DOHH2 (cell line): ENCODE measurements around the gene NINJ2.

Experiments used
- H3F3A ChIP-seq: fragments of 200-600 bp; sonication (generic), shearing (Covaris generic); 2 replicates; pipeline ENCODE4 v1.6.0; 2016; ENCODE audit warnings: antibody characterized with exemption, mild to moderate bottlenecking; ENCODE audit not compliant: control insufficient read depth, insufficient read depth
- H3K27ac ChIP-seq: fragments of 200-600 bp; sonication (generic); 2 replicates; pipeline ENCODE4 v1.5.1; 2014; ENCODE audit warnings: low read depth, mild to moderate bottlenecking, low read length, moderate library complexity
- H3K27me3 ChIP-seq: fragments of 200-600 bp; sonication (generic); 2 replicates; pipeline ENCODE4 v1.6.1; 2014; ENCODE audit warnings: mild to moderate bottlenecking, low read length, mixed read lengths; ENCODE audit not compliant: control insufficient read depth
- H3K36me3 ChIP-seq: fragments of 200-600 bp; sonication (generic); 2 replicates; pipeline ENCODE4 v1.6.1; 2014; ENCODE audit warnings: mild to moderate bottlenecking, low read length, moderate library complexity, mixed read lengths; ENCODE audit not compliant: control insufficient read depth
- H3K4me1 ChIP-seq: fragments of 200-600 bp; sonication (generic); 2 replicates; pipeline ENCODE4 v1.6.1; 2014; ENCODE audit warnings: mild to moderate bottlenecking, low read length, mixed read lengths; ENCODE audit not compliant: control insufficient read depth
- H3K4me2 ChIP-seq: fragments of 200-600 bp; sonication (generic); 2 replicates; pipeline ENCODE4 v1.6.0; 2014; ENCODE audit warnings: mild to moderate bottlenecking, low read length, moderate library complexity
- H3K4me3 ChIP-seq: fragments of 200-600 bp; sonication (generic); 2 replicates; pipeline ENCODE4 v1.5.1; 2014; ENCODE audit warnings: mild to moderate bottlenecking, low read length, mixed read lengths
- H3K79me2 ChIP-seq: fragments of 200-600 bp; sonication (generic); 2 replicates; pipeline ENCODE4 v1.6.1; 2014; ENCODE audit warnings: mild to moderate bottlenecking, low read length, mixed read lengths; ENCODE audit not compliant: control insufficient read depth
- H3K9me2 ChIP-seq: fragments of 200-600 bp; sonication (generic); replicated peaks from 2 replicates; pipeline ENCODE4 v1.6.1; 2014; ENCODE audit warnings: mild to moderate bottlenecking, low read length, mixed read lengths; ENCODE audit not compliant: control insufficient read depth
- H3K9me3 ChIP-seq: fragments of 200-600 bp; sonication (generic); 2 replicates; pipeline ENCODE4 v1.6.1; 2014; ENCODE audit warnings: antibody characterized with exemption, low read length, mixed read lengths; ENCODE audit not compliant: control insufficient read depth, insufficient read depth
- H4K20me1 ChIP-seq: fragments of 200-600 bp; sonication (generic); 2 replicates; pipeline ENCODE4 v1.6.0; 2014; ENCODE audit warnings: low read depth, mild to moderate bottlenecking, antibody characterized with exemption, low read length, moderate library complexity; ENCODE audit not compliant: control insufficient read depth, insufficient read depth
- EZH2phosphoT487 ChIP-seq: fragments of 200-600 bp; sonication (generic); IDR thresholded peaks from 2 replicates; pipeline ENCODE4 v1.6.1; 2017; ENCODE audit warnings: borderline replicate concordance, mild to moderate bottlenecking, antibody characterized with exemption, low read length, moderate library complexity, mixed read lengths
- TF ChIP-seq, protein P1 (sequence below): fragments of 200-600 bp; sonication (generic); IDR thresholded peaks from one replicate; pipeline ENCODE4 v1.5.1; 2014; ENCODE audit warnings: antibody characterized with exemption, mild to moderate bottlenecking, low read depth, low read length; ENCODE audit not compliant: poor library complexity, severe bottlenecking

The NINJ2 gene

DNA sequence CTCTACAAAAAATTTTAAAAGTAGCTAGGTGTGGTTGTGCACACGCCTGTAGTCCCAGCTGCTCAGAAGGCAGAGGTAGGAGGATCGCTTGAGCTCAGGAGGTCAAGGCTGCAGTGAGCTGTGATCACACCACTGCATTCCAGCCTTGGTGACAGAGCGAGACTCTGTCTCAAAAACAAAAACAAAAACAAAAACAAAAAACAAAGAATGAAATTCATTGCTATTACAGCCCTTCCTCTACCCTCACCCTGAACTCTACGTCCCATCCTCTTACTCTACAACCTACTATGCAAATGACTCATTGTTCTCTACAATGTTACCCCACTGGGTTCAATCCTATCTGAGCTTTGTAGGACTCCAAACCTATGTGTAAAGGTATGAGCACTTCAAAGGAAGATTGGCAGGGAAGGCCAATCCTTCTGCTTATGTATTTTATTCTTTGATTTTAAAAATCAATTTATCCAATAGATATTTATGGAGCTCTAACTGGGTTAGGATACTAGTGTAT lies 39.3 kb downstream of the NINJ2 start:
- Histone ChIP-seq H4K20me1 (no peaks in the 10 kb centered on the region), H3K9me2 (no peaks in the 10 kb centered on the region), H3K9me3 (no peaks in the 10 kb centered on the region), H3K36me3 (no peaks in the 10 kb centered on the region), H3K27ac (no peak overlapping the region), H3K27me3 (no peaks in the 10 kb centered on the region), H3K4me3 (no peak overlapping the region), H3K4me1 (peaks cover 31% of the 10 kb centered on the region), H3F3A (peaks cover 4% of the 10 kb centered on the region; the same call in 1 of the 2 replicates), H3K79me2 (no peaks in the 10 kb centered on the region), H3K4me2 (no peak overlapping the region)
- TF ChIP-seq EZH2phosphoT487, result no peak
- TF ChIP-seq, protein P1, sequence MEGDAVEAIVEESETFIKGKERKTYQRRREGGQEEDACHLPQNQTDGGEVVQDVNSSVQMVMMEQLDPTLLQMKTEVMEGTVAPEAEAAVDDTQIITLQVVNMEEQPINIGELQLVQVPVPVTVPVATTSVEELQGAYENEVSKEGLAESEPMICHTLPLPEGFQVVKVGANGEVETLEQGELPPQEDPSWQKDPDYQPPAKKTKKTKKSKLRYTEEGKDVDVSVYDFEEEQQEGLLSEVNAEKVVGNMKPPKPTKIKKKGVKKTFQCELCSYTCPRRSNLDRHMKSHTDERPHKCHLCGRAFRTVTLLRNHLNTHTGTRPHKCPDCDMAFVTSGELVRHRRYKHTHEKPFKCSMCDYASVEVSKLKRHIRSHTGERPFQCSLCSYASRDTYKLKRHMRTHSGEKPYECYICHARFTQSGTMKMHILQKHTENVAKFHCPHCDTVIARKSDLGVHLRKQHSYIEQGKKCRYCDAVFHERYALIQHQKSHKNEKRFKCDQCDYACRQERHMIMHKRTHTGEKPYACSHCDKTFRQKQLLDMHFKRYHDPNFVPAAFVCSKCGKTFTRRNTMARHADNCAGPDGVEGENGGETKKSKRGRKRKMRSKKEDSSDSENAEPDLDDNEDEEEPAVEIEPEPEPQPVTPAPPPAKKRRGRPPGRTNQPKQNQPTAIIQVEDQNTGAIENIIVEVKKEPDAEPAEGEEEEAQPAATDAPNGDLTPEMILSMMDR, result no peak

DNA sequence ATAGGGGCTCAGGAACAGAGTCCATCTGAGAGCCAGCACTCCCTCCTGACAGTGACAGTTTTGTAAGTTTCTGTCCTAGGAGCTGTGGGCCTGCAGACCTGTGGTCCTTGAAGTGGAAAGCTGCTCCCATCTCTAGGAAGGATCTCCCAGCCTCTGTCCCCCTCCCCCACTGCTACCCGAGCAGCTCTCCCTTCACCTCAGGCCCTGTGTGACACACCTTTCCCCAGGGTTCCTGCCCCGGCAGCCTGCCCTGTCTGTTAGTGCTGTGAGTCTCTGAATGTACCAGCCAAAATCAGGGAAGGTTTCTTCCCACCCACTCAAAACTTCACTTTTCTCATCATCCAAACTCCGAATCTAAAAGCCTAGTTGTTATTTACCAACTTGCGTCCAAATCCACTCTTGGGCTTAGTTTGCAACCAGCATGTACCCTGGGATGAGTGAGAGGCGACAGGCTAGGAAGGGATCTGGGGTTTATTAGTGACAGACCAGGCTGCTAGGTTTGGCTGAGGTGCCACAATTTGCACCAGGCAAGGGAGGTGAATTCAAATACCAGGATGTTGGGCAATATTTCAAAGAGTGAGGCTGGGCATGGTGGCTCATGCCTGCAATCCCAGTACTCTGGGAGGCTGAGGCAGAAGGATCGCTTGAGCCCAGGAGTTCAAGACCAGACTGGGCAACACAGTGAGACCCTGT lies 39.9 kb downstream of the NINJ2 start:
- H3K4me2 ChIP-seq, result no peak overlapping the region
- peaks cover 25% of the 10 kb centered on the region for H3K4me1 ChIP-seq
- H3K27me3 ChIP-seq, result no peaks in the 10 kb centered on the region
- peaks cover 4% of the 10 kb centered on the region; the same call in 1 of the 2 replicates for H3F3A ChIP-seq
- no peaks in the 10 kb centered on the region for H3K36me3 ChIP-seq
- TF ChIP-seq, protein P1, result no peak
- no peak for TF ChIP-seq EZH2phosphoT487
- H3K9me3 ChIP-seq, result no peaks in the 10 kb centered on the region
- H3K9me2 ChIP-seq, result no peaks in the 10 kb centered on the region
- no peak overlapping the region for H3K4me3 ChIP-seq
- H4K20me1 ChIP-seq, result no peaks in the 10 kb centered on the region
- H3K27ac ChIP-seq, result no peak overlapping the region
- no peaks in the 10 kb centered on the region for H3K79me2 ChIP-seq

DNA sequence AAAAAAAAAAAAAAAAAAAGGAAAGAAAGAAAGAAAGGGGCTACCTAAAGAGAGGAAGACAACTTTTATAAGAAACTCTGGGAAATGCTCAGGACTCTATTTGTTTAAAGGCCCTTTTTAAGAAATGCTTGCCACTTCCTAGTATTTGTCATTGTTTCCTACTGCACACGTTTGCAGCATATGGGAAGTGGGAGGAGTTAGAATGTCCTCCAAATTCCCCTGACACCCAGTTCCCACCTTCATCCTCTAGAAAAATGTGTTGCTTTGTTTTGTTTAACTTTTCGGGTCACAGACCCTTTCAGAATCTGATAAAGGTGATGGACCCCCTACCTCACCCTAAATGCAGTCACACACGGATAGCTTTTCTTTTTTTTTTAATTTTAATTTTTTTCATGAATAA lies 40.8 kb downstream of the NINJ2 start:
- no peak for TF ChIP-seq EZH2phosphoT487
- TF ChIP-seq, protein P1, result no peak
- no peak overlapping the region for H3K27ac ChIP-seq

More for the DNA sequence above, 40.8 kb downstream of the NINJ2 start:
- H3K4me1 ChIP-seq, result peaks cover 16% of the 10 kb centered on the region
- peaks cover 4% of the 10 kb centered on the region; the same call in 1 of the 2 replicates for H3F3A ChIP-seq
- peak overlapping the region; percentile 41 for H3K4me2 ChIP-seq
- no peaks in the 10 kb centered on the region for H3K36me3 ChIP-seq
- H3K27me3 ChIP-seq, result no peaks in the 10 kb centered on the region
- no peaks in the 10 kb centered on the region for H3K79me2 ChIP-seq
- H4K20me1 ChIP-seq, result no peaks in the 10 kb centered on the region
- H3K4me3 ChIP-seq, result peak overlapping the region; percentile 11; the same call in 1 of the 2 replicates
- no peaks in the 10 kb centered on the region for H3K9me2 ChIP-seq
- H3K9me3 ChIP-seq, result no peaks in the 10 kb centered on the region
